Neural cell (in vitro differentiated cells): Measurements from ENCODE around the gene PNRC2.

ENCODE experiments used
- CTCF ChIP-seq: fragments of 450-650 bp; IDR thresholded peaks from 2 replicates; pipeline ENCODE4 v1.5.1; 2014; ENCODE audit warnings: antibody characterized with exemption, mild to moderate bottlenecking, moderate library complexity; ENCODE audit not compliant: poor library complexity, severe bottlenecking
- EZH2 ChIP-seq: fragments of 200-600, 300-800 bp; shearing (Covaris generic), sonication (generic); IDR thresholded peaks from 2 replicates; pipeline ENCODE4 v1.6.1; 2014; ENCODE audit warnings: antibody characterized with exemption, low read length, borderline replicate concordance, mild to moderate bottlenecking; ENCODE audit not compliant: insufficient read depth, poor library complexity, severe bottlenecking
- POLR2AphosphoS5 ChIP-seq: IDR thresholded peaks from 2 replicates; pipeline ENCODE4 v1.6.1; 2012
- RAD21 ChIP-seq: fragments of 450-650 bp; conservative IDR thresholded peaks from 2 replicates; pipeline ENCODE4 v1.6.1; 2014; ENCODE audit warnings: antibody characterized with exemption, mild to moderate bottlenecking, moderate library complexity

- TF ChIP-seq POLR2AphosphoS5 (no peak), CTCF (no peak), EZH2 (no peak), RAD21 (no peak)
Observed at GRCh38 chr1:24005163-24005562, 45.5 kb downstream of the PNRC2 start.
